Measurements from ENCODE around the gene KRT3.
"Not testable (repeated sequence)": the region's sequence is repeated elsewhere in the genome, so short reads cannot be mapped to it uniquely, and the experiment has no call there.

Gene KRT3

DNA sequence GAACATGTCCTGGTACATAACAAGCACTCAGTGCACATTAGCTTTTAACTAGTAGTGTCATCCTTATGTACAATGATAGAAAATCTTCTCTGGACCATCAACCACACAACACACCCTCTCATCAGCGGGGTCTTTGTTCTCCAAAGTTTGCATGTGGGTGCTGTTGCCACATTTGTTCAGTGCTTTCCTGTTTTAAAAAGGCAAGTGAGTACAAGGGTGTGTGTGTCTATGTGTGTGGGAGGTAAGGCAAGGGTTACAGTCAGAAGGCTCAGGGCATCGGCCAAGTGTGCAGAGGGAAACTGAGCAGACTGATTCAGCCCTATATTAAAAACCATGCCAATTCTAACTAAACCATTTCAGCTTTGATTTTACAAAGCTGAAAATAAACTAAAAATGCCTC lies 36.7 kb downstream of the KRT3 start:
- H3K27ac ChIP-seq (ENCODE audit: low read length) = no peak overlapping the region
- no peak overlapping the region for H3K4me3 ChIP-seq (ENCODE audit: low read length)
- no peaks in the 10 kb centered on the region; the same call in 1 of the 2 replicates for H3K27me3 ChIP-seq (ENCODE audit: insufficient read depth, low read length)
- peaks cover 16% of the 10 kb centered on the region for H3K9me3 ChIP-seq (ENCODE audit: insufficient read depth, low read depth, low read length)
- H3K36me3 ChIP-seq (ENCODE audit: insufficient read depth, low read depth, low read length) = no peaks in the 10 kb centered on the region
- H3K4me1 ChIP-seq (ENCODE audit: insufficient read depth, low read length) = no peaks in the 10 kb centered on the region
- H3K9ac ChIP-seq (ENCODE audit: low read depth, low read length) = no peak overlapping the region

DNA sequence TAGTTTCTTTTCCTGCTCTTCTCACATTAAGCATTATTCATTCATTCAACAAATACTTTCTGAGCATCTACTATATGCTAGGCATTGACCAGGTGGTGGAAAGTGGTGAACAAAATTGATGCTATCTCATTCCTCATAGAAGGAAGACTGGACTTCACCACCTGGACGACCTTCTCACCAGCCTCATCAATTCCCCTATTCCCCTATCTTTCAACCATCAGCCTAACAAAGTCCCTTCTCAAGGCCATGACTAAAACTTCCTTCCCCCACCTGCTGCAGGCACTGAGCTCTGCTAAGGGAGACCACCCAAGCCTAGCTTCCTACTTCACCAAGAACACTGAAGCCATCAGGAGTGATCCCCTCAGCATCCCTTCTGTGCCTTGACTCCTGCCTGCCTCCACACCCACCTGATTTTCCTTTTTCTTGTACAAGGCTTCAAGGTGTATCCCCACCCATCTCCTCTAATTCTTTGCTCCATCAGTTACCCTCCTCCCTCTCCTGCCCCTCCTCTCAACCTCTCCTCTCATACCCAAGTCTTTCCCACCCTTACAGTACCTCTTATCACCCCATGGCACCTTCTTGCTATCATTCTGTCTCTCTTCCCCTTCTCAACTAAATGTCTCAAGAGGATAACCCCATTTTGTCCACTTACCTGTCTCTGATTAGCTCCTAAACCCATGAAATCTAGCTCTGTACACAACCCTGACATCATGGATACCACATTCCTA lies 38.3 kb downstream of the KRT3 start:
- H3K4me1 ChIP-seq (ENCODE audit: insufficient read depth, low read length) = no peaks in the 10 kb centered on the region
- no peaks in the 10 kb centered on the region for H3K36me3 ChIP-seq (ENCODE audit: insufficient read depth, low read depth, low read length)
- H3K9ac ChIP-seq (ENCODE audit: low read depth, low read length) = no peak overlapping the region
- no peak overlapping the region for H3K27ac ChIP-seq (ENCODE audit: low read length)
- H3K9me3 ChIP-seq (ENCODE audit: insufficient read depth, low read depth, low read length) = peaks cover 11% of the 10 kb centered on the region
- no peak overlapping the region for H3K4me3 ChIP-seq (ENCODE audit: low read length)
- H3K27me3 ChIP-seq (ENCODE audit: insufficient read depth, low read length) = no peaks in the 10 kb centered on the region; the same call in 1 of the 2 replicates

DNA sequence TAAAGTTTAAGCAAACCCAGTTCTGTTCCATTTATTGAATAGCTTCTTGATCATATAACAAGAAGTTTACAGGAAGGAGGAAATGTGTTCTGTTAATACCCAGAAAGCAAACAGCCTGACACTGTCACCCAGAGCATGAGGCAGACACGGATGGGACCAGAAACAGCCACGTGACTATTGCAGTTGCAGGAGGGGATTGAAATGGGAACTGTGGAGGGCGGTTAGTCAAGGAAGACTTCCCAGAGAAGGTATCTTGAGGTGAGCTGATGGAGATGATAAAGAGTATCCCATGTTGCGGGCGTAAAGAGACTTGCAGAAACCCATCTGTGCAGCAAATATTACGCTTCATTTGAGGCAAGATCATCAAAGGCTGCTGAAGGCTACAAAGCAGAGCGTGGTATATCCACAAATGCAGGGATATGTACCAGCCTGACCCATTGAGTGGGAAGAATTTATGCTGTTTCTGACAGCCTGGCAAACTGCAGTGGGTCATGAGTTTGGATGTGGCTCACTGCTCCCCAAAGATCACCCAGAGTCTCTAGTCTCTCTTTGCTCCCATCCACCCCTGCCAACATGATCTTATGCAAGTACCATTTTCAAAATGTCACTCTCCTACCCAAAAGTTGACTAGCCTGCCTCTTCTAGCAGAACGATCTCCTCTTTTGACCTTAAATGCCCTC lies 39.5 kb downstream of the KRT3 start:
- H3K9me3 ChIP-seq (ENCODE audit: insufficient read depth, low read depth, low read length) = no peaks in the 10 kb centered on the region; the same call in 1 of the 2 replicates
- H3K27ac ChIP-seq (ENCODE audit: low read length) = no peak overlapping the region
- no peaks in the 10 kb centered on the region; the same call in 1 of the 2 replicates for H3K27me3 ChIP-seq (ENCODE audit: insufficient read depth, low read length)

DNA sequence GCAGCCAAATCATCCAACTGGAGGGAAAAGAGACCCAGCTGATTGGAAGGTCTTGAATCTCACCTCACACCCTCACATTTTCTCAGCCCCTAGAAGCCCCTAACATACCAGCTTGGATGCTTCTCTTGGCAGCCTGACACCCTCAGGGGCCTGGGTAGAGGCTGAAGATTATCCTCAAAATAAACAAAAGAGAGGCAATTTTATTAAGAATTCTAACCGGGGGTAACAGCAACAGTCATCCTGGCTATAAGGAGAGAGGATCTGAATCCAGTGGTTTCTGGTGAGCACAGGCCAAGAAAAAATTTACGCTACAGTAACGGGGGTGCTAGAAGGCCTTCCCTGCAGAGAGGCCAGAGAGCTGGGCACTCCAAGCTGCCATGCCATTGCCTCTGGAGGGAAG lies 40.4 kb downstream of the KRT3 start:
- H3K9me3 ChIP-seq (ENCODE audit: insufficient read depth, low read depth, low read length) = no peaks in the 10 kb centered on the region; the same call in 1 of the 2 replicates
- no peak overlapping the region for H3K9ac ChIP-seq (ENCODE audit: low read depth, low read length)
- peaks cover 5% of the 10 kb centered on the region for H3K27me3 ChIP-seq (ENCODE audit: insufficient read depth, low read length)
- no peak overlapping the region for H3K27ac ChIP-seq (ENCODE audit: low read length)
- no peaks in the 10 kb centered on the region for H3K4me1 ChIP-seq (ENCODE audit: insufficient read depth, low read length)
- no peaks in the 10 kb centered on the region for H3K36me3 ChIP-seq (ENCODE audit: insufficient read depth, low read depth, low read length)
- H3K4me3 ChIP-seq (ENCODE audit: low read length) = no peak overlapping the region

More for the DNA sequence above, 39.5 kb downstream of the KRT3 start:
- H3K9ac ChIP-seq (ENCODE audit: low read depth, low read length) = no peak overlapping the region
- no peaks in the 10 kb centered on the region for H3K36me3 ChIP-seq (ENCODE audit: insufficient read depth, low read depth, low read length)
- H3K4me1 ChIP-seq (ENCODE audit: insufficient read depth, low read length) = no peaks in the 10 kb centered on the region
- H3K4me3 ChIP-seq (ENCODE audit: low read length) = no peak overlapping the region

DNA sequence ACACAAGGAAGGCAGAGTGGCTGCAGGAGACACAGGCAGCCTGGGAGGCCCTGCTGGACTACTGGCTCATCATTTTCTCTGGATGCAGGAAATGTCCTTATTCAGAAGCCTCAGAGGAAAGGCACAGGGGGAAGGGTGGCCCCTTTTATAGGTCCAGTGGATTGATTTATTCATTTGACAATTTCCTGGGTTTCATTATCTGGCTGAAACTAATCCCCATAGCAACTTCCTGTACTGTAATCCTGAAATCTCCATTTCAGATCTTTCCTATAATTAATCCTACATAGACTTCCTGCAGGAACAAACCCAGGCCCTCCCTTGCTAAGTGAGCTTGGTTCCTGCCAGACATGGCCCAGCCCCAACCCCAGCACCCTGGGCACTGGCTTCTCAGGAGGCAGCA lies 41.8 kb downstream of the KRT3 start:
- peaks cover 13% of the 10 kb centered on the region for H3K27me3 ChIP-seq (ENCODE audit: insufficient read depth, low read length)
- H3K9me3 ChIP-seq (ENCODE audit: insufficient read depth, low read depth, low read length) = no peaks in the 10 kb centered on the region
- H3K4me1 ChIP-seq (ENCODE audit: insufficient read depth, low read length) = no peaks in the 10 kb centered on the region
- no peak overlapping the region for H3K4me3 ChIP-seq (ENCODE audit: low read length)
- H3K36me3 ChIP-seq (ENCODE audit: insufficient read depth, low read depth, low read length) = no peaks in the 10 kb centered on the region
- H3K9ac ChIP-seq (ENCODE audit: low read depth, low read length) = no peak overlapping the region
- no peak overlapping the region for H3K27ac ChIP-seq (ENCODE audit: low read length)

DNA sequence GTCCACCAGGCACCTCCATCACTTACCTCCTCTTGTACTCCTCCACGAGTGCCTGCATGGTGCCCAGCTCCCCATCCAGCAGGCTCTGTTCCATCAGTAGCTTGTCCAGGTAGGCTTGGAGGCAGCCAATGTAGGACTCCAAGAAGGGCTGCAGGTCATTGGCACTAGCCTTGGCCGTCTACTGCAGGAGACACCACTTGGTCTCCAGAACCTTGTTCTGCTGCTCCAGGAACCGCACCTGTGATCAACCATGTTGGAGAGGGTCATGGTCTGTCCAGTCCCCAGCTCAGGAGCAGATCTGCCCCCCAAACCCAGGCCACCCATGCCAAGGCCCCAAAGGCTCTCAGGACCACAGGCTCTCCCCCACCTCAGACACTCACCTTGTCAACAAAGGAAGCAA lies 42.6 kb downstream of the KRT3 start:
- Histone ChIP-seq H3K4me1 (ENCODE audit: insufficient read depth, low read length) (no peaks in the 10 kb centered on the region), H3K27me3 (ENCODE audit: insufficient read depth, low read length) (peaks cover 21% of the 10 kb centered on the region), H3K9me3 (ENCODE audit: insufficient read depth, low read depth, low read length) (no peaks in the 10 kb centered on the region), H3K36me3 (ENCODE audit: insufficient read depth, low read depth, low read length) (no peaks in the 10 kb centered on the region), H3K9ac (ENCODE audit: low read depth, low read length) (no peak overlapping the region), H3K27ac (ENCODE audit: low read length) (no peak overlapping the region), H3K4me3 (ENCODE audit: low read length) (no peak overlapping the region)

DNA sequence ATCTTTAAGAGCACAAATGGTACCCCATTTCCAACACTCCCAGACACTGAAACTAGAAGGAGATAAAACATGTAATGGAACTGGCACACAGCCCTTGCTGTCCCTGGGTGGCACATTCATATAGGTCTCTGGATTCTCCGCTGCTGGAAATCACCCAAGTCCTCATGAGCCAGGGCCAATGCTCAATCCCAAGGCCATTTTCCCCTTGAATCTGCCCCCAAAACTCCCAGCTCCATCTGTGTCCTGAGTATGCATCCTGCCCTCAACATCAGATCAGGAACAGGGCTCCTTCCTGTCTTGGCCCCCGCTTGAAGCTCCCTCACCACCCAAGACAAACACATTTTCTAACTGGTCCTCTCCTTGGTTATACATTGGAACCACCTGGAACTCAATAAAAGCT lies 43.4 kb downstream of the KRT3 start:
- Histone ChIP-seq H3K9me3 (ENCODE audit: insufficient read depth, low read depth, low read length) (no peaks in the 10 kb centered on the region), H3K9ac (ENCODE audit: low read depth, low read length) (no peak overlapping the region), H3K36me3 (ENCODE audit: insufficient read depth, low read depth, low read length) (no peaks in the 10 kb centered on the region), H3K27ac (ENCODE audit: low read length) (no peak overlapping the region), H3K4me3 (ENCODE audit: low read length) (no peak overlapping the region), H3K27me3 (ENCODE audit: insufficient read depth, low read length) (peaks cover 21% of the 10 kb centered on the region), H3K4me1 (ENCODE audit: insufficient read depth, low read length) (no peaks in the 10 kb centered on the region)

DNA sequence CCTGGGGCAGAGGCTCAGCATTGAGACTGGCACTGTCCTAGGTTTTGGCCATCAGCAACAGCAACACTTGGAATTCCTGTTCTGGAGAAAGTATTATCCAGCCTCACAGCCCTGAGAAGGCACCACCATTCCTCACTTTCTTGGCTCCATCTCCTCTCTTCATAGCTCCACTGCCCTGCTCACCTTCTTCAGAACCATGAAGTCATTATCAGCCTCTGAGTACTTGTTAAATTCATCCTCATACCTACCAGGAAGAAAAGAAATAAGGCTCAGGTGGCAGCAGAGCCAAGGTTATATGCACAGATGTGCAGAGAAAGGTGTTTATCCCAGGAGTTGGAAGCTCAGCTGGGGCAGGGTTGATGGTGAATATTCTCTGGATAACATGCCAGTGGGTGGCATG lies 44.1 kb downstream of the KRT3 start:
- Histone ChIP-seq H3K36me3 (ENCODE audit: insufficient read depth, low read depth, low read length) (no peaks in the 10 kb centered on the region), H3K4me1 (ENCODE audit: insufficient read depth, low read length) (no peaks in the 10 kb centered on the region), H3K4me3 (ENCODE audit: low read length) (no peak overlapping the region), H3K27me3 (ENCODE audit: insufficient read depth, low read length) (peaks cover 26% of the 10 kb centered on the region), H3K9ac (ENCODE audit: low read depth, low read length) (no peak overlapping the region), H3K9me3 (ENCODE audit: insufficient read depth, low read depth, low read length) (no peaks in the 10 kb centered on the region), H3K27ac (ENCODE audit: low read length) (no peak overlapping the region)

DNA sequence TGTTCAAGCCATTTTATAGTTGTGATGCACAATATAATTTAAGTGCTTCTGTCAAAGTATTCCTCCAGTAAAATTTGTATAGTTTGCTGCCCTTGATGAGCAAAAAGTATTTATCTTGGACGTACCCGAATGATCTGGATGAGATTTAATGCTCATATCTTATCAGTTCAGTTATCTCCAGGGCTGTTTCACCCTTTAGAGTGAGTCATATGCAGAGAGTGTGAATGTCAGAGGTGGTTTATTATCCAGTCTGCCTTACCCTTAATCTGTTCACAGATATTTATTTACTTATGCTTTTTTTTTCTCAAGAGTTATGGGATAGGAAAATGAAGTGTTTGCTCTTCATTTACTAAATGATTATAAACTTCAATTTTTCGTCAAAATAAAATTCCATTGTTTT lies 45.4 kb downstream of the KRT3 start:
- not testable (repeated sequence) for H3K36me3 ChIP-seq (ENCODE audit: insufficient read depth, low read depth, low read length); H3K4me3 ChIP-seq (ENCODE audit: low read length); H3K9ac ChIP-seq (ENCODE audit: low read depth, low read length); H3K4me1 ChIP-seq (ENCODE audit: insufficient read depth, low read length); H3K9me3 ChIP-seq (ENCODE audit: insufficient read depth, low read depth, low read length); H3K27ac ChIP-seq (ENCODE audit: low read length)
- H3K27me3 ChIP-seq (ENCODE audit: insufficient read depth, low read length) = peaks cover 38% of the 10 kb centered on the region

DNA sequence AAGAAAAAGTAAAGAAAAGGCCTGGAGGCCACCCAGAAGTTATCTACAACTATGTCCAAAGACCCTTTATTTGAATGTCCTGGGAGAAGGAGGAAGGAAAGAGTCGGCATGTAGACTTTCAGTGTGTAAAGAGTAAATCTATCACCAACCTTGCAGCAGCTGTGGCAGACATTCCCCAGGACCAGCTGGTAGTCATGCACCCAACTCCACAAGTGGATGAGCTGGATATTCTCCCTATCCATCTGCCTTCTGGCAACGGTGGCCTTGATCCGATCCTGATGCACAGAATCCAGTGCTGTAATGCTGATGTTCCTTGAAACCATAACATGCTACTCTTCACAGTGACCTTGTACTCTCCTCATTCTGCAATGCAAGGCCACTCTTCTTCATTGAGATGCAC lies 46.1 kb downstream of the KRT3 start:
- peaks cover 44% of the 10 kb centered on the region for H3K27me3 ChIP-seq (ENCODE audit: insufficient read depth, low read length)
- H3K9ac ChIP-seq (ENCODE audit: low read depth, low read length) = no peak overlapping the region
- no peaks in the 10 kb centered on the region for H3K9me3 ChIP-seq (ENCODE audit: insufficient read depth, low read depth, low read length)
- no peaks in the 10 kb centered on the region for H3K4me1 ChIP-seq (ENCODE audit: insufficient read depth, low read length)
- no peak overlapping the region for H3K27ac ChIP-seq (ENCODE audit: low read length)
- no peak overlapping the region for H3K4me3 ChIP-seq (ENCODE audit: low read length)
- no peaks in the 10 kb centered on the region for H3K36me3 ChIP-seq (ENCODE audit: insufficient read depth, low read depth, low read length)

DNA sequence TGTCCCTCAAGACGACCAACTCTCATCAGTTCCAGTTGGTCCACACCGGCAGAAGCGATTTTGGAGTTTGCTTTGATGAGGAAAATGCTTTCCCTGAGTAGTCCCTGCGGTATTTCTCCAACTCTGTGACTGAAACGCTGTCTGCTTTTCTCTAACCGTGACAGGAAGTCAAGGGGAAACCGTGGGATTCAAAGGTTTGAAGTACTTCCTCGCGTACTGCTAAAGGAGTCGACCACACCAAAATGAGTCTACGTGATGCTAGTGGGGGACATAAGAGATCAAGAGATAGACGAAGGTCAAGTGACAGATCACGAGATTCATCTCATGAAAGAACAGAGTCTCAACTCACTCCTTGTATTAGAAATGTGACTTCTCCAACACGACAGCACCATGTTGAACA lies 47.3 kb downstream of the KRT3 start:
- H3K27me3 ChIP-seq (ENCODE audit: insufficient read depth, low read length) = peaks cover 51% of the 10 kb centered on the region
- H3K27ac ChIP-seq (ENCODE audit: low read length) = no peak overlapping the region
- no peaks in the 10 kb centered on the region for H3K36me3 ChIP-seq (ENCODE audit: insufficient read depth, low read depth, low read length)
- no peaks in the 10 kb centered on the region for H3K9me3 ChIP-seq (ENCODE audit: insufficient read depth, low read depth, low read length)
- no peak overlapping the region for H3K4me3 ChIP-seq (ENCODE audit: low read length)
- H3K9ac ChIP-seq (ENCODE audit: low read depth, low read length) = no peak overlapping the region
- H3K4me1 ChIP-seq (ENCODE audit: insufficient read depth, low read length) = no peaks in the 10 kb centered on the region

DNA sequence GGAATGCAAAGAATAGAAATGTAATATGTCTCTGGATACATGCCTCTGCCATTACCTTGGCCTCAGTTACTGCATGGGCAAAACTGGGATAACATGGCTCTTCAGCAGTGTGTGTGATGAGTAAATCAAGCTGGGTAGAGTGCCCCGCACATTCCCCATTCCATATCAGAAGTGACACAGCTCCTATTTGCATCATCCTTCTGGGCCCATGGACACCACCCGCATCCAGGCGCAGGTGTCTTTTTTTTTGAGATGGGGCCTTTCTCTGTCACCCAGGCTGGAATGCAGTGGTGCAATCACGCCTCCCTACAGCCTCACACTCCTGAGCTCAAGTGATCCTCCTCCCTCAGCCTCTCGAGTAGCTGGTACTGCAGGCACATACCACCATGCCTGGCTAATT lies 50.4 kb downstream of the KRT3 start:
- Histone ChIP-seq H3K9ac (ENCODE audit: low read depth, low read length) (no peak overlapping the region), H3K27ac (ENCODE audit: low read length) (no peak overlapping the region), H3K9me3 (ENCODE audit: insufficient read depth, low read depth, low read length) (no peaks in the 10 kb centered on the region), H3K27me3 (ENCODE audit: insufficient read depth, low read length) (peaks cover 58% of the 10 kb centered on the region), H3K36me3 (ENCODE audit: insufficient read depth, low read depth, low read length) (no peaks in the 10 kb centered on the region), H3K4me1 (ENCODE audit: insufficient read depth, low read length) (no peaks in the 10 kb centered on the region), H3K4me3 (ENCODE audit: low read length) (no peak overlapping the region)
